ENCODE results near the gene FAM168A.

FAM168A gene

DNA sequence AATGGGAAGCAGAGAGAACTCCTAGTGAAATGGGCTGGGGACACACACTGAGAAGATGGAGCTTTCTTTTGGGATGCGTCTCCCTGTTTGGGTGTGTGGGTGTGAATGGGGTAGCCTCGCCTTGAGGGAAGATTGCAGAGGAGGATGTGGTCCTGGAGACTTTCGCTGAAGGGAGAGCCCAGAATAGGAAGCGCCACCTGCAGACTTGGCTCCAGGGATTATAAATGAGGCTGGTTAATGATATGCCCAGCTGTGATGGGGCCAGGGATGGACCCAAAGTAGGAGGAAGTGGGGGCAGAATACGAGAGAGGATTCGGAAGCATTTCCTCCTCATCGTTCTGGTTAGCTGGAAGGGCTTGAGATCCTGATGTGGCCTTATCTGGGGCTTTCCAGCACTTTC is 208.0 kb downstream of the FAM168A start:
- H3K27ac ChIP-seq (replicated peaks), result peak overlapping the region; percentile 40
- no peak overlapping the region for H3K4me3 ChIP-seq (replicated peaks; ENCODE audit: insufficient read depth, low read length)
- H3K27me3 ChIP-seq (ENCODE audit: insufficient read depth, poor library complexity, severe bottlenecking), result no peaks in the 10 kb centered on the region
- TF ChIP-seq POLR2AphosphoS5 (IDR thresholded peaks at IDR 0.05; ENCODE audit: low read depth) (no peak), GABPA (IDR thresholded peaks at IDR 0.05; ENCODE audit: low read depth) (no peak), SPI1 (IDR thresholded peaks at IDR 0.05; ENCODE audit: borderline replicate concordance, low read depth) (no peak)
- TF ChIP-seq, protein P1, sequence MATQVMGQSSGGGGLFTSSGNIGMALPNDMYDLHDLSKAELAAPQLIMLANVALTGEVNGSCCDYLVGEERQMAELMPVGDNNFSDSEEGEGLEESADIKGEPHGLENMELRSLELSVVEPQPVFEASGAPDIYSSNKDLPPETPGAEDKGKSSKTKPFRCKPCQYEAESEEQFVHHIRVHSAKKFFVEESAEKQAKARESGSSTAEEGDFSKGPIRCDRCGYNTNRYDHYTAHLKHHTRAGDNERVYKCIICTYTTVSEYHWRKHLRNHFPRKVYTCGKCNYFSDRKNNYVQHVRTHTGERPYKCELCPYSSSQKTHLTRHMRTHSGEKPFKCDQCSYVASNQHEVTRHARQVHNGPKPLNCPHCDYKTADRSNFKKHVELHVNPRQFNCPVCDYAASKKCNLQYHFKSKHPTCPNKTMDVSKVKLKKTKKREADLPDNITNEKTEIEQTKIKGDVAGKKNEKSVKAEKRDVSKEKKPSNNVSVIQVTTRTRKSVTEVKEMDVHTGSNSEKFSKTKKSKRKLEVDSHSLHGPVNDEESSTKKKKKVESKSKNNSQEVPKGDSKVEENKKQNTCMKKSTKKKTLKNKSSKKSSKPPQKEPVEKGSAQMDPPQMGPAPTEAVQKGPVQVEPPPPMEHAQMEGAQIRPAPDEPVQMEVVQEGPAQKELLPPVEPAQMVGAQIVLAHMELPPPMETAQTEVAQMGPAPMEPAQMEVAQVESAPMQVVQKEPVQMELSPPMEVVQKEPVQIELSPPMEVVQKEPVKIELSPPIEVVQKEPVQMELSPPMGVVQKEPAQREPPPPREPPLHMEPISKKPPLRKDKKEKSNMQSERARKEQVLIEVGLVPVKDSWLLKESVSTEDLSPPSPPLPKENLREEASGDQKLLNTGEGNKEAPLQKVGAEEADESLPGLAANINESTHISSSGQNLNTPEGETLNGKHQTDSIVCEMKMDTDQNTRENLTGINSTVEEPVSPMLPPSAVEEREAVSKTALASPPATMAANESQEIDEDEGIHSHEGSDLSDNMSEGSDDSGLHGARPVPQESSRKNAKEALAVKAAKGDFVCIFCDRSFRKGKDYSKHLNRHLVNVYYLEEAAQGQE (IDR thresholded peaks at IDR 0.05; ENCODE audit: insufficient replicate concordance, low read depth), result no peak
- TF ChIP-seq, protein P2, sequence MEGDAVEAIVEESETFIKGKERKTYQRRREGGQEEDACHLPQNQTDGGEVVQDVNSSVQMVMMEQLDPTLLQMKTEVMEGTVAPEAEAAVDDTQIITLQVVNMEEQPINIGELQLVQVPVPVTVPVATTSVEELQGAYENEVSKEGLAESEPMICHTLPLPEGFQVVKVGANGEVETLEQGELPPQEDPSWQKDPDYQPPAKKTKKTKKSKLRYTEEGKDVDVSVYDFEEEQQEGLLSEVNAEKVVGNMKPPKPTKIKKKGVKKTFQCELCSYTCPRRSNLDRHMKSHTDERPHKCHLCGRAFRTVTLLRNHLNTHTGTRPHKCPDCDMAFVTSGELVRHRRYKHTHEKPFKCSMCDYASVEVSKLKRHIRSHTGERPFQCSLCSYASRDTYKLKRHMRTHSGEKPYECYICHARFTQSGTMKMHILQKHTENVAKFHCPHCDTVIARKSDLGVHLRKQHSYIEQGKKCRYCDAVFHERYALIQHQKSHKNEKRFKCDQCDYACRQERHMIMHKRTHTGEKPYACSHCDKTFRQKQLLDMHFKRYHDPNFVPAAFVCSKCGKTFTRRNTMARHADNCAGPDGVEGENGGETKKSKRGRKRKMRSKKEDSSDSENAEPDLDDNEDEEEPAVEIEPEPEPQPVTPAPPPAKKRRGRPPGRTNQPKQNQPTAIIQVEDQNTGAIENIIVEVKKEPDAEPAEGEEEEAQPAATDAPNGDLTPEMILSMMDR (IDR thresholded peaks at IDR 0.05; ENCODE audit: insufficient read depth, low read length), result no peak
- DNase-seq (ENCODE audit: low read depth in 1 of 2, low spot score in 1 of 2), result no peak

DNA sequence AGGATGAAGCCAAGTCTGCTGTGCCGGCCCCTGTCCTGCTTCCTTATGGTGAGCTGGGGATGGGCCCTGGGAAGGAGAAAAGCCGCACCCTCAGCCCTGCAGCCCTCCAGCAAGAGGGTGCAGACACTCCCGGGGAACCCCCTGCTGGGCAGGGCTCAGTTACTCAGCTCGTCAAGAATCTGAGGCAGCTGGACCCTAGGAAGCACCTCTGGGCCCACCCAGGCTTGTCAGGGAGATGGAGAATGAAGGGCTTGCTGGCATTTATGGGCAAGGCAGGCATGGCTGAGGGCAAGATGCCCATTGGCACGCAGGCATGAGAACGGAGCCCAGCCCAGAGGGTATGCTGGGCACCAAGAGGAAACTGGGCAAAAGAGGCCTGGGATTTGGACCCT is 208.8 kb downstream of the FAM168A start:
- H3K27me3 ChIP-seq (ENCODE audit: insufficient read depth, poor library complexity, severe bottlenecking), result no peaks in the 10 kb centered on the region
- peak overlapping the region; percentile 87 for H3K27ac ChIP-seq (replicated peaks)
- DNase-seq (ENCODE audit: low read depth in 1 of 2, low spot score in 1 of 2), result no peak
- no peak overlapping the region for H3K4me3 ChIP-seq (replicated peaks; ENCODE audit: insufficient read depth, low read length)
- no peak for TF ChIP-seq SPI1 (IDR thresholded peaks at IDR 0.05; ENCODE audit: borderline replicate concordance, low read depth)
- TF ChIP-seq, protein P1 (IDR thresholded peaks at IDR 0.05; ENCODE audit: insufficient replicate concordance, low read depth), result no peak
- TF ChIP-seq GABPA (IDR thresholded peaks at IDR 0.05; ENCODE audit: low read depth), result no peak
- TF ChIP-seq, protein P2 (IDR thresholded peaks at IDR 0.05; ENCODE audit: insufficient read depth, low read length), result no peak
- TF ChIP-seq POLR2AphosphoS5 (IDR thresholded peaks at IDR 0.05; ENCODE audit: low read depth), result 0 out of 2 replicates have a peak, but pooled peaks have one; percentile 3

DNA sequence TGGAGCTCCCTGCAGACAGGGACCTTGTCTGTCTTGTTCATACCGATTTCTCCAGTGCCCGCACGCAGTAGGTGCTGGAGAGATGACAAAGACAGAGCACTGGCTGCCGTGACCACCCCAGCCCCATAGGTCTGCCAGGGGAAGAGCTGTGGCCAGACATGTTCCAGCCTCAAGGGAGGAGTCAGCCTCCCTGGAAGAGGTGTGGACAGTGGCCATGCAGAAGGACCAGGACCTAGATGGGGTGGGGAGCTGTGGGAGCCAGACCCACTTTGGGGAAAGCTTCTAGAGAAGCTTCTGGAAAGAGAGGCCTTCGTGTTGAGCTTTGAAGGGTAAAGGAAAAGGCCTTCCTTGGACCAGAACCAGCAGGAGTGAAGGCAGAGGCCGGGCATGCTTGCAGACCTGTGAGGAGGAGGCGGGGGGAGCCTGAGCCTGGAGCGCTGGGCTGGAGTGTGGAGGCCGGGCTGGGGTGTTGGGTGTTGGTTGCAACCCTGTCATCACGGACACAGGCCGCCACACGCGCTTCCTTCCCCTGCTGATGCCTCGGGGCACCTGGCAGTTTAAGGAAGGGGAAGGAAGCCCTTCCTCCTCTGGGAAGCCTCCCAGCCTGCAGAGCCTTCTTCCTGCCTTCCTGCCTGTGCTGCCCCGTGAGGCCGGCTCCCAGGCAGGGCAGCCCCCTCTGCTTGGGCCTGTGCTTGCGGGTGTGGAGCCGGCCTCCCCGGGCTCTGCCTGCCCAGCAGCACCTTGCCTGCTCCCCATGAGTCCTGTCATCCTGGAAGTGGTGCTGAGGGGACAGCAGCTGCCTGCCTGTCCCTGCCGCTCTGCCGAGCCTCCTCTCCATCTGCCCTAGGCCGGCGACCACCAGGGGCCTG is 209.4 kb downstream of the FAM168A start:
- Histone ChIP-seq H3K27ac (replicated peaks) (peak overlapping the region; percentile 87), H3K27me3 (ENCODE audit: insufficient read depth, poor library complexity, severe bottlenecking) (no peaks in the 10 kb centered on the region), H3K4me3 (replicated peaks; ENCODE audit: insufficient read depth, low read length) (no peak overlapping the region)
- DNase-seq (ENCODE audit: low read depth in 1 of 2, low spot score in 1 of 2), result peak; percentile 83 to 94
- TF ChIP-seq, protein P1 (IDR thresholded peaks at IDR 0.05; ENCODE audit: insufficient replicate concordance, low read depth), result peak; percentile 83
- TF ChIP-seq SPI1 (IDR thresholded peaks at IDR 0.05; ENCODE audit: borderline replicate concordance, low read depth) (peak; percentile 84; the same call in 1 of the 2 replicates), POLR2AphosphoS5 (IDR thresholded peaks at IDR 0.05; ENCODE audit: low read depth) (peak; percentile 80), GABPA (IDR thresholded peaks at IDR 0.05; ENCODE audit: low read depth) (no peak)
- TF ChIP-seq, protein P2 (IDR thresholded peaks at IDR 0.05; ENCODE audit: insufficient read depth, low read length), result no peak

All from HL-60 (cell line).